Measurements from ENCODE around the gene GOLGA1.

The GOLGA1 gene

DNA sequence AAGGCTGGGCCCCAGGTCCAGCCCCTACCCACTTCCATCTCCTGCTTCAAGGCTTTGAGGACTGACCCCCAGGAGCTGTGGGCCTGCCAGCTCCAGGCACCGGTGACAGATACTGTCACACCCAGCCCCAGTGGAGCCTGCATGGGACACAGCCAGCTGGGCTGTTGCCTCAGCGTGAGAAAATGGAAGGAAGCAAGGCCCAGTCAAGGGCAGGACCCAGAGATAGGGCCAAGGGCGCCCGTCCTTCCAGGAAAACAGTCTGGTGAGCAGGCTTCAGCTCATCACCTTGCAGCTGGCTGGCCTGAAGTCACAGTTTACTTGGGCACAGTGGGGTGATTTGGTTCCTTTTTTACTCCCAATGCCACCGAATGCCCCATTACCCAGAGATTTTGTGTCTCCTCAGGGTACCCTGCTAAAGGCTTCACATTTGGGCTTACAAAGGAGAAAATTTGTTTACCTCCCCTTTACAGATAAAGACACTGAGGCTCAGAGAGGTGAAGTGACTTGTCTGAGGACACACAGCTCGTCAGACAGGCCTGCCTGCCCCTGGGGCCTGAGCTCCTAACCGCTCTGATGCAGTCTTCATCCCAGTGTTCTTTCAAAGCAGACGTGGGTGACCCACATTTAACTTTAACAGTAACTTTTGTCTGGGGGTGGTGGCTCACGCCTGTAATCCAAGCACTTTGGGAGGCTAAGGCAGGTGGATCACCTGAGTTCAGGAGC, 109.1 kb downstream of the GOLGA1 start:
- TF ChIP-seq TAF1 (IDR thresholded peaks at IDR 0.05; ENCODE audit: borderline replicate concordance, insufficient read depth, low read length) (no peak), SIN3A (IDR thresholded peaks at IDR 0.05; ENCODE audit: borderline replicate concordance, insufficient read depth, low read length) (no peak), POLR2AphosphoS5 (IDR thresholded peaks at IDR 0.05; ENCODE audit: low read depth, low read length) (no peak), FOXP2 (optimal IDR thresholded peaks at IDR 0.05; ENCODE audit: borderline replicate concordance, extremely low read depth, extremely low read length, insufficient read depth) (no peak)
- TF ChIP-seq, protein P1, sequence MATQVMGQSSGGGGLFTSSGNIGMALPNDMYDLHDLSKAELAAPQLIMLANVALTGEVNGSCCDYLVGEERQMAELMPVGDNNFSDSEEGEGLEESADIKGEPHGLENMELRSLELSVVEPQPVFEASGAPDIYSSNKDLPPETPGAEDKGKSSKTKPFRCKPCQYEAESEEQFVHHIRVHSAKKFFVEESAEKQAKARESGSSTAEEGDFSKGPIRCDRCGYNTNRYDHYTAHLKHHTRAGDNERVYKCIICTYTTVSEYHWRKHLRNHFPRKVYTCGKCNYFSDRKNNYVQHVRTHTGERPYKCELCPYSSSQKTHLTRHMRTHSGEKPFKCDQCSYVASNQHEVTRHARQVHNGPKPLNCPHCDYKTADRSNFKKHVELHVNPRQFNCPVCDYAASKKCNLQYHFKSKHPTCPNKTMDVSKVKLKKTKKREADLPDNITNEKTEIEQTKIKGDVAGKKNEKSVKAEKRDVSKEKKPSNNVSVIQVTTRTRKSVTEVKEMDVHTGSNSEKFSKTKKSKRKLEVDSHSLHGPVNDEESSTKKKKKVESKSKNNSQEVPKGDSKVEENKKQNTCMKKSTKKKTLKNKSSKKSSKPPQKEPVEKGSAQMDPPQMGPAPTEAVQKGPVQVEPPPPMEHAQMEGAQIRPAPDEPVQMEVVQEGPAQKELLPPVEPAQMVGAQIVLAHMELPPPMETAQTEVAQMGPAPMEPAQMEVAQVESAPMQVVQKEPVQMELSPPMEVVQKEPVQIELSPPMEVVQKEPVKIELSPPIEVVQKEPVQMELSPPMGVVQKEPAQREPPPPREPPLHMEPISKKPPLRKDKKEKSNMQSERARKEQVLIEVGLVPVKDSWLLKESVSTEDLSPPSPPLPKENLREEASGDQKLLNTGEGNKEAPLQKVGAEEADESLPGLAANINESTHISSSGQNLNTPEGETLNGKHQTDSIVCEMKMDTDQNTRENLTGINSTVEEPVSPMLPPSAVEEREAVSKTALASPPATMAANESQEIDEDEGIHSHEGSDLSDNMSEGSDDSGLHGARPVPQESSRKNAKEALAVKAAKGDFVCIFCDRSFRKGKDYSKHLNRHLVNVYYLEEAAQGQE (IDR thresholded peaks at IDR 0.05; ENCODE audit: insufficient read depth in 1 of 2, low read depth in 2 of 2, low read length in 2 of 2) = no peak

DNA sequence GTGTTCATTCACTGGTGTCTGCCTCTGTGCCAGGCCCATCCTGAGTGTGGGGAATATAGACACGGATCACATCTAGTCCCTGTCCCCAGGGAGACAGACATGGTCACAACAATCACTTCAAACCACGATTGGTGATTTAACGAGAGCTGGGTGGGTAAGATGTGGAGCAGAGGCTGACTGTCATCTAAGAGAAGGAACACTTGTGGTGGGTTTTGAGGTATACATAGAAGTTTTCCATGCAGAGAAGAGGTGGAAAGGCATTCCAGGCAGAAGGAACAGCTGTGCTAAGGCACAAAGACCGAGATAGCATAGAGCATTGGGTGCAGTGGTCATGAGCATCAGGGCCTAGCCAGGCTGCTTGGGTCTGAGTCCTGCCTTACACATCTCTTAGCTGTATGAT, 110.3 kb downstream of the GOLGA1 start:
- TF ChIP-seq, protein P1 (IDR thresholded peaks at IDR 0.05; ENCODE audit: insufficient read depth in 1 of 2, low read depth in 2 of 2, low read length in 2 of 2) = no peak
- no peak for TF ChIP-seq FOXP2 (optimal IDR thresholded peaks at IDR 0.05; ENCODE audit: borderline replicate concordance, extremely low read depth, extremely low read length, insufficient read depth)
- no peak for TF ChIP-seq SIN3A (IDR thresholded peaks at IDR 0.05; ENCODE audit: borderline replicate concordance, insufficient read depth, low read length)
- no peak for TF ChIP-seq POLR2AphosphoS5 (IDR thresholded peaks at IDR 0.05; ENCODE audit: low read depth, low read length)
- no peak for TF ChIP-seq TAF1 (IDR thresholded peaks at IDR 0.05; ENCODE audit: borderline replicate concordance, insufficient read depth, low read length)

DNA sequence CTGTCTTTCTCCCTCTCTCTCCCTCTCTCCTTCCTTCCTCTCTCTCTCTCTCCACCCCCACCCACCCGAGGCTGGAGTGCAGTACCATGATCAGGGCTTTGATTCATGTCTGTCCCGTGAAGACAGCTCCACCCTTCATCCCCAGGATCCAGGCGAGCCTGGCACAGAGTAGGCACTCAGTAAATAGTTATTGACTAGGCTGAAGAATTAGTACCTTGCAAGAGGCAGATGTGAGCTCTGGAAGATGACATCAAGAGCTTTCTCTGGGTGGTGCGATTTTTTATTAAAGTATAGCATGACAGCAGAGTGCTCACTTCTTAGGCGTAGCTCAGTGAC, 111.6 kb downstream of the GOLGA1 start:
- TF ChIP-seq POLR2AphosphoS5 (IDR thresholded peaks at IDR 0.05; ENCODE audit: low read depth, low read length) (no peak), TAF1 (IDR thresholded peaks at IDR 0.05; ENCODE audit: borderline replicate concordance, insufficient read depth, low read length) (no peak), FOXP2 (optimal IDR thresholded peaks at IDR 0.05; ENCODE audit: borderline replicate concordance, extremely low read depth, extremely low read length, insufficient read depth) (no peak), SIN3A (IDR thresholded peaks at IDR 0.05; ENCODE audit: borderline replicate concordance, insufficient read depth, low read length) (no peak)
- TF ChIP-seq, protein P1 (IDR thresholded peaks at IDR 0.05; ENCODE audit: insufficient read depth in 1 of 2, low read depth in 2 of 2, low read length in 2 of 2) = no peak

DNA sequence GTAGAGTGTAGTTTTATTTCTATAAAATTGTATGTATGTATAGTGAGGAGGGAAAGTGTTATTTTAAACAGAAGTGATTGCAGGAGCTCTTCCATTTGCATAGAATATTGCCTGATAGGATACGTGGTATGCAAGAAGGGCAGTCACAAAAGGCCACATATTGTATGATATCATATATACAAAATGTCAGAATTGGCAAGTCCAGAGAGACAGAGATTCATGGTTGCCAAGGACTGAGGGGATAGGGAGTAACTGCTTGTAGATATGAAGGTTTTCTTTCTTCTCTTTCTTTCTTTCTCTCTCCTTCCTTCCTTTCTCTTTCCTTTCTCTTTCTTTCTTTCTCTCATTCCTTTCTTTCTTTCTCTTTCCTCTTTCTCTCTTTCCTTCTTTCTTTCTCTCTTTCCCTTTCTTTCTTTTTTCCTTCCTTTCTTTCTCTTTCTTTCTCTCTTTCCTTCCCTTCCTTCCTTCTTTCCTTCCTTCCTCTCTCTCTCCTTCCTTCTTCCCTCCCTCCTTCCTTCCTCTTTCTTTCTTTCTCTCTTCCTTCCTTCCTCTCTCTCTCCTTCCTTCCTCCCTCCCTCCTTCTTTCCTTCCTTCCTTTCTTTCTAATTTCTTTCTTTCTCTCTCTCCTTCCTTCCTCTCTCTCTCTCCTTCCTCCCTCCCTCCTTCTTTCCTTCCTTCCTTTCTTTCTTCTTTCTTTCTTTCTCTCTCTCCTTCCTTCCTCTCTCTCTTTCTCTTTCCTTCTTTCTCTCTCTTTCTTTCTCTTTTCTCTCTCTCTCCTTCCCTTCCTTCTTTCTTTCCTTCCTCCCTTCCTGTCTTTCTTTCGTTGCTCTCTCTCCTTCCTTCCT, 112.2 kb downstream of the GOLGA1 start:
- TF ChIP-seq SIN3A (IDR thresholded peaks at IDR 0.05; ENCODE audit: borderline replicate concordance, insufficient read depth, low read length) = no peak
- TF ChIP-seq TAF1 (IDR thresholded peaks at IDR 0.05; ENCODE audit: borderline replicate concordance, insufficient read depth, low read length) = no peak
- no peak for TF ChIP-seq FOXP2 (optimal IDR thresholded peaks at IDR 0.05; ENCODE audit: borderline replicate concordance, extremely low read depth, extremely low read length, insufficient read depth)
- TF ChIP-seq, protein P1 (IDR thresholded peaks at IDR 0.05; ENCODE audit: insufficient read depth in 1 of 2, low read depth in 2 of 2, low read length in 2 of 2) = no peak
- no peak for TF ChIP-seq POLR2AphosphoS5 (IDR thresholded peaks at IDR 0.05; ENCODE audit: low read depth, low read length)
